Occipital lobe (tissue), 2 donors: ENCODE data around the gene OR13C9. TPM values are rescaled to one million over a fixed set of nuclear protein-coding genes. Genes with fewer than 3 reads are reported as not detected.
"Not testable (repeated sequence)": the region's sequence is repeated elsewhere in the genome, so short reads cannot be mapped to it uniquely, and the experiment has no call there.

ENCODE experiments used
- DNase-seq: peaks from one replicate; lab custom pipeline; 2025; lab: John Stamatoyannopoulos, UW
- total RNA-seq: library from RNA; depleted of rRNA; stranded (reverse); fragments of >200 nt; gene quantifications from one replicate; pipeline ENCODE4 v1.2.3, GENCODE V29; 2014

The OR13C9 gene, protein sequence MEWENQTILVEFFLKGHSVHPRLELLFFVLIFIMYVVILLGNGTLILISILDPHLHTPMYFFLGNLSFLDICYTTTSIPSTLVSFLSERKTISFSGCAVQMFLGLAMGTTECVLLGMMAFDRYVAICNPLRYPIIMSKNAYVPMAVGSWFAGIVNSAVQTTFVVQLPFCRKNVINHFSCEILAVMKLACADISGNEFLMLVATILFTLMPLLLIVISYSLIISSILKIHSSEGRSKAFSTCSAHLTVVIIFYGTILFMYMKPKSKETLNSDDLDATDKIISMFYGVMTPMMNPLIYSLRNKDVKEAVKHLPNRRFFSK
- total RNA-seq = 0.62 TPM

DNA sequence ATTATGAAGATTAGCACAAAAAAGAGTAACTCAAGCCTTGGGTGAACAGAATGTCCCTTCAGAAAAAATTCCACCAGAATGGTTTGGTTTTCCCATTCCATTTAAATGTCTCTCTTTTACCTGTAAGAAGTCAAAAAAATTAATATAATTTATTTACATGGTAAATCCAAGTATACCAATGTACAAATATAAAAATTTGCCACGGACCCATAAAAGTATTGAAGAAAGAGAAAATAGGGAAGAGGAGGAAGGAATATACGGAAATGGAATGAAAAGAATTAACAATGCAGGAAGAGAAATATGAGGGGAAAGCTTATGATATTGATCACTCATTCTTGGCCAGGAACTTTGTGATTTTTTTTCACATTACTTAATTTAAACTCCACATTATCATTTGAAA is at the start of gene OR13C9:
Gene OR13C9 (minus strand): TSS at position 101 of the 400 bp plus-strand sequence. CDS start 0 bp downstream, at position 101.
- DNase-seq = no peak

DNA sequence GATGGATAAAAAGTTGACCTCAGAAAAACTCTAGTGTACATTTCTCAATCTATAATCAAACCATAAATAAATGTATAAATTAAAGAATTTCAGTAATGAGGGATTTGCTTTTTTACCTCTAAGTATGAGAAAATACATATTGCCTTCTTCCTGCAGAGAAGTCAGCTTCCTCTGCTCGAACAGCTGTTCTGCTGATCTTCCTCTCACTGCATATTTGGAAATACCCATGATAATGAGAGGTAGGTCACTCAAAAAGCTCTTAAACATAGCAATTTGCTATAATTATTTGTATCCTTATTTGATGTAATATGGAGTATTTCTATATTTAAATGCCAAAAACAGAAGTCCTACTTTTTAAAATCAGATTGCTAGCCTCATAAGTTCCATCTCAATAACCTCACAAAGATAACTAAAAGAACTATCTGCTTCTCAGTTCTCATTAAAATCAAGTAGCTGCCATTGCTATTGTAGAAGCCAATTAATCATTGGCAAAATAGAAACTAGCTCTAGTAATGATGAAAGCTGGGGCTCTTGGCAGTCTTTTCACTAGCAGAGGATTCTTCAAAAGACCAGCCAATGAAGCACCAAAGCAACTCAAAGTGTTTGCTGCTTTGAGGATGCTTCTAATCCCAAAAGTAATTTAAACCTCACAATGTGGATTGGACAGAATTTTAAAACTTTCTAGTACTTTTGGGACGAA is 40.6 kb upstream of the OR13C9 start:
- no peak for DNase-seq

DNA sequence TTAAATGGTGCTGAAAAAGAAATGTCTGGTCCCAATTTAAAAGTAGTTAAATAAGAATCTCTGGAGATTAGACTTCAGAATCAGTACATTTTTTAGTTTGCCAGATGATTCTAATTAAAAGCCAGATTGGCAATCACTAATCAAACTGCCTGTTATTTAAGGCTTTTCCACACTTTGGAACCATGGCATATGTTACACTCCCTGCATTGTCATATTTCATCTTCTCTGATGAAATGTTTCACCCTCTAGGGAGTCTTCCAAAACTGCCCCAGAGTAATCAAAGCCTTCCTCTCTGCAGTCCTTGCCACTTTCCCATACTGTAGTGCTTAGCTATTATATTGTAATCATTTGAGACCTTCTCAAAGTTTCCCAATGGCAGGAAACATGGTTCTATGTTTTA is 17.5 kb upstream of the OR13C9 start:
- DNase-seq = no peak

DNA sequence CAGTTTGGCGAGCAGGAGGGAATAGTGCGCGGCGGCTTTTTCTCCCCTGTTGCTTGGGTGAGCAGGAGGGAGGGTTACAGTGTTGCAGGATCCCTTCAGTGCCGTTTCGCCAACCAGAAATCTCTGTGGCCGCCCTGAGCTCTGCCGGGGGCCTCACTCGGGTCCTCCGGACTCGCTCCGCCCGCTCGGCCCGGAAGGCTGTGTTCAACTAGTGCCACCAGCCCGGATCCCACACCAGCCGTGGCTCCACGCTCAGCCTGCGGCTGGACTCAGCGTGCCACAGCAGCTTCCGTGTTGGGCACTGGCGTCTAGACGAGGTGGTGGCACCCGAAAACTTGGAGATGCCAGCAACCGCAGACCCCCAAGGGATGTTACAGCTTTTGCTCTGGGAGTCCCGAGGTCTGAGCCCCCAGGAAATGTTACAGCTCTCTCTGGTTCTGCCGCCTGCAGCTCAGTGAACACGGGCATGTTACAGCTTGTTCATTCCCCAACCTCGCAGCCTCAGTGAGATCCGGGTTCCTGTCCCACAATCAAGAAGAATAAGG is 16.0 kb upstream of the OR13C9 start:
- no peak for DNase-seq

DNA sequence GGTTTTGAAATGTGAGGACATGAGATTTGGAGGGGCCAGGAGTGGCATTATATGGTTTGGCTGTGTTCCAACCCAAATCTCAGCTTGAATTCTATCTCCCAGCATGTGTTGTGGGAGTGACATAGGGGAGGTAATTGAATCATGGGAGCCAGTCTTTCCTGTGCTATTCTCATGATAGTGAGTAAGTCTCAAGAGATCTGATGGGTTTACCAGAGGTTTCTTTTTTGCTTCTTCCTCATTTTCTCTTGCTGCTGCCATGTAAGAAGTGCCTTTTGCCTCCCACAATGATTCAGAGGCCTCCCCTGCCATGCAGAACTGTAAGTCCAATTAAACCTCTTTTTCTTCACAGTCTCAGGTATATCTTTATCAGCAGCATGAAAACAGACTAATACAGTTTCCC is 8.0 kb upstream of the OR13C9 start:
- DNase-seq = not testable (repeated sequence)

DNA sequence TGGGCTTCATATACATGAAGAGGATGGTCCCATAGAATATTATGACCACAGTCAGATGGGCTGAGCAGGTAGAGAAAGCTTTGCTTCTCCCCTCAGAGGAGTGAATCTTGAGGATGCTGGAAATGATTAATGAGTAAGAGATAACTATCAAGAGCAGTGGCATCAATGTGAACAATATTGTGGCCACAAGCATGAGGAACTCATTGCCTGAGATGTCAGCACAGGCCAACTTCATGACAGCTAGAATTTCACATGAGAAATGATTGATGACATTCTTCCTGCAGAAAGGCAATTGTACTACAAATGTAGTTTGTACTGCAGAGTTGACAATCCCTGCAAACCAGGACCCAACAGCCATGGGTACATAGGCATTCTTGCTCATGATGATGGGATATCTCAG is 586 bp downstream of the OR13C9 start:
- DNase-seq = no peak

DNA sequence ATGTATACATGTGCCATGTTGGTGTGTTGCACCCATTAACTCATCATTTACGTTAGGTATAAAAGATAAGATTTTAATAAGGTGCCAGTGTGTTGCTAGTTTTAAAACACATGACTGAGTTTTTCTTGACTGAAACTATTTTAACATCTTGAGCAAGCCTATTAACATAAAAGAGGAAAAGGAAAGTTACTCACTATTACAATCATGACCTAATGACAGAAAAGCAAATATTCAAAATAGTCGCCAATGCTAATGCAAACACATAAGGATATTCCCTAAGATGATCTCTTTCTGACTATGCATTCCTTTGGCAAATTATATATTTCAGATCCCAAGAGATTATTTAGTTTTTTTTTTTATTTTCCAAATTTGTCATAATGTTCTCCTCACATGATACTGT is 6.8 kb downstream of the OR13C9 start:
- DNase-seq = no peak

DNA sequence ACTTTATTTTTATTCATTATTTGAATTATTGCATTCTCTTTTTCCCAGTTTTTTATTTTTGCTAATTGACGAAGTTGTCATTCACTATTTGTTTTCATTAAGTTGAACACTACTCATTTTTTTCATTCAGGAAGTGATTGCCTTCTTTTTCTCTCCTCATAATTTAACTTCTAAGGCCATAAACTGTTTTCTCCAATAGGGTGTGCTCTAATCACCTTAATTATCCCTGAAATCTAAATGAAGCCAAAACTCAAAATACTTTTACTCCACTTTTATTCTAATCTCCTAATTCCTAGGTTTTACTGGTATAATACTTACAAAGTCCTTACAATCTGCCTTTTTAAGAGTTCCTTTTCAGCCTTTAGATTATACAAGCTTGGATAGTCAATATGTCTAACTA is 9.7 kb downstream of the OR13C9 start:
- DNase-seq = no peak

DNA sequence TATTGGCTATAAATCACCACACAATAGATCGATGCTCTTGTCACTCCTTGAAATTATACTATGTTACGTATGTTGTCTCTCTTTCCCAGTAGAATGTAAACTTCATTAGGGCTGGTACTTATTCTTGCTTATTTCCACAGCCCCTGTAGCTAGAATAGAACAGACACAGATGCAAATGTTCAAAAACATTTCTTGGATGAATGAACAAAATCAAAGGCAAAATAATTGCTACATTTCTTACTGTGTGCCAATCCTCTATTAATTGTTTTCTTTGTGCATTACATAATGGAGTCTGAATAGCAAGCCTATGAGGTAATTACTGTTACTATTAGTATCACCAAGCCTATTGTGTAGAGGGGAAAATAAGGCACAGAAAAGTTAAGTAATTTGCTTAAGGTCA is 11.9 kb downstream of the OR13C9 start:
- no peak for DNase-seq

DNA sequence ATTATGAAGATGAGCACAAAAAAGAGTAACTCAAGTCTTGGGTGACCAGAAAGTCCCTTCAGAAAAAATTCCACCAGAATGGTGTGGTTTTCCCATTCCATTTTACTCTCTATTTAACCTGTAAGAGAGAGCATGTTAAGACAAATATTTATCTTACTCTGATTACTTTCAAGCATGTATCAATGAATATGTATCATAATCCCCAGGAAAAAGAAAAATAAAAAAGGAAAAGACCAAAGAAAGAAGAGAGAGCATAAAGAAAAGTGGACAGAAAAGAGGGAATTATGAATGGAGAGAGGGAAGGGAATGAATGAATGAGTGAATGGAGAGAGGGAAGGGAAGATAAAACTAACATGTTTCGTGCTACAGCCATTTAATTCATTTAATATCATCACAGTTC is 12.5 kb downstream of the OR13C9 start, which contains the start of gene OR13C2:
Gene OR13C2 (minus strand): TSS at position 101 of the 400 bp plus-strand sequence. CDS start 0 bp downstream, at position 101.
- not testable (repeated sequence) for DNase-seq

DNA sequence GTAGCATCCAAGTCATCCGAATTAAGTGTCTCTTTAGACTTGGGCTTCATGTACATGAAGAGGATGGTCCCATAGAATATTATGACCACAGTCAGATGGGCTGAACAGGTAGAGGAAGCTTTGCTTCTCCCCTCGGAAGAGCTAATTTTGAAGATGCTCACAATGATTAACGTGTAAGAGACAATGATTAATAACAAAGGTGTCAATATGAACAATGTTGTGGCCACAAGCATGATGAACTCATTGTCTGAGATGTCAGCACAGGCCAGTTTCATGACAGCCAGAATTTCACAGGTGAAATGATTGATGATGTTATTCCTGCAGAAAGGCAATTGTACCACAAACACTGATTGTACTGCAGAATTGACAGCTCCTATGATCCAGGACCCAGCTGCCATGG is 13.2 kb downstream of the OR13C9 start:
- DNase-seq = no peak

DNA sequence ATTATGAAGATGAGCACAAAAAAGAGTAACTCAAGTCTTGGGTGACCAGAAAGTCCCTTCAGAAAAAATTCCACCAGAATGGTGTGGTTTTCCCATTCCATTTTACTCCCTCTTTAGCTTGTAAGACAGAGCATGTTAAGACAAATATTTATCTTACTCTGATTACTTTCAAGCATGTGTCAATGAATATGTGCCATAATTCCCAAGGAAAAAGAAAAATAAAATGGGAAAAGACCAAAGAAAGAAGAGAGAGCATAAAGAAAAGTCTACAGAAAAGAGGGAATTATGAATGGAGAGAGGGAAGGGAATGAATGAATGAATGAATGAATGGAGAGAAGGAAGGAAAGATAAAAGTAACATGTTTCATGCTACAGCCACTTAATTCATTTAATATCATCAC is 18.7 kb downstream of the OR13C9 start, which contains the start of gene OR13C5:
Gene OR13C5 (minus strand): TSS at position 101 of the 400 bp plus-strand sequence. CDS start 0 bp downstream, at position 101.
- DNase-seq = not testable (repeated sequence)

DNA sequence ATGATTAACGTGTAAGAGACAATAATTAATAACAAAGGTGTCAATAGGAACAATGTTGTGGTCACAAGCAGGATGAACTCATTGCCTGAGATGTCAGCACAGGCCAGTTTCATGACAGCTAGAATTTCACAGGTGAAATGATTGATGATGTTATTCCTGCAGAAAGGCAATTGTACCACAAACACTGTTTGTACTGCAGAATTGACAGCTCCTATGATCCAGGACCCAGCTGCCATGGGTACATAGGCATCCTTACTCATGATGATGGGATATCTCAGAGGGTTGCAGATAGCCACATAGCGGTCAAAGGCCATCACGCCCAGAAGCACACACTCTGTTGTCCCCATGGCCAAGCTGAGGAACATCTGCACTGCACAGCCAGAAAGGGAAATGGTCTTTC is 19.3 kb downstream of the OR13C9 start:
- DNase-seq = not testable (repeated sequence)

DNA sequence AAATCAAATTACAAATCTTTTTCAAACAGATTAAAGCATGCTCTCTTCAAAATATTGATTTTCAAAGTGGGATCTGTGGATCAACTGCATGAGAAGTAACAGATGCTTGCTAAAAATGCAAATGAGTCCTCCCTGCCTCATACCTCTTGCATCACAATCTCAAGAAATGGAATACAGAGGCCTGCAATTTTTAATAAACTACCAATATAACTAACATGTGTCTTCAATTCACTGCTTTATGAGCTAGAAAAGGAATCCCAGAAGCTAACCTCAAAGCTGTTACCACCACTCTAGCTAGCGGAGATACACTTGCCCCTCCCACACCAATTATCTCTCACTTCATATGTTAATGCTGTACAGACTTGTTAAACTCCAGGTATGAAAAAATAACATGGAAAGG is 28.4 kb downstream of the OR13C9 start:
- DNase-seq = no peak

DNA sequence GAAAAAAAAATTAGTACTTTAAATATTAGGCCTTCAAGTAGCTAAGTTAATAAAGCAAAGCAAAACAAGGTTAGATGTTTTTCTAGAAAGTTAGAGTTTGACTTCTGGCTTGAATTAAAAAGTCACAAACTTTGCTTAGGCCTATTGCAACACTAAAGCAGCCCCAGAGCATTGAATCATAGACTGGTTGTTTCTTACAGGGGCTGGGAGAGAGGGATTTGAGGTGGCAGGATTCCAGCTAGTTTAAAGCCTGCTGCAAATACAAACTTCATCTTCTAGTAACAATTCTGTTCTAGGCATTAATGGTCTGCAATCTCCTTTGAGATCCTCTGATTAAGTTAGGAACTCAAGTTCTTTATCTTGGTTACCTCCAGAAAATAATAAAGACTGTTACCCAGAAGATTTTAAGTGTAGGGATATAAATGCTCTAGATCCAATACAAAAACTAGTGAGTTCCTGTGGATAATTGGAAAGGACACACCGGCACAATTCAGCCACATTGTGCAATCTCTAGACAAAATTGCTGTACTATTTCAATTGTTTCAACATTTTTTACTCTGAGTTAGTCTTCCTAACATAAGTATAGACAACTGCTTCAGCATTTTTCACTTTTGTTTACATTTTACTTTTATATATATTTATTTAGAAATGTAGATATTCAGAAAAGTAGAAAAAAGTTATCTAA is 31.4 kb downstream of the OR13C9 start:
- DNase-seq = no peak

DNA sequence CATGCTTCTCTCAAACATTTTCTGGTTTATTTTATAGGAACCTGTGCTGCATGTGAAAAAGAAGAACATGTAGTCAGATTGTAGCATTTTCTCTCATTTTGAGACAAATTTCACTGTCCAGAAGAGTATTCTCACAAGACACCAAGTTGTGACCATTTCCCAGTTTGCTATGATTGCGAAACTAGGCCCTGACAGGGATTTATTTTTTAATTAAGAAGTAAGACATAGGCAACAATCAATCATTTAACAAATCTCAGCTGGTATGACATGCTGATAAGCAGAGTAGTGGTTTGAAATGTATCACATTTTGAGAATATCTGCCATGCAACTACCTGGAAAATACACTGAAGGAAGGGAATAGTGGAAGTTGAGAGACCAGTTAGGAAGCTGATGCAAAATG is 37.4 kb downstream of the OR13C9 start:
- no peak for DNase-seq

DNA sequence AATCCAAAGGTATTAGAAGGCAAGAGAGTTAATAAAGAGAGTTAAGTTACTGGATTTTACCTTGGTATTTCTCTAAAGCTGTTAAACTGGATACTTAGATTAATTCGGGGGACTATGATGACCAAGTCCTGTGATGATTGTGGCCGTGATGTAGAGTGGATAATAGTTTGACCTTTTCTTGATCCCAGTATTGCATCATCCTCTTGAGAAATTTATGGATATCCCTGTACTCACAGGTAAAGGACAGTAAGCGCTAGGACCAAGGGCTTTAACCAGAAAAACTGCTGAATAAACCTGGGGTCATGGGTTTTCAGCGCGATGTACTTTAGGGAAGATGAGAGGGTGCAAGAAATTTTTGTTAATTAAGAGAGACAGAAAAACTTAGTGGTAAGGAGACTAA is 40.7 kb downstream of the OR13C9 start:
- DNase-seq = no peak

DNA sequence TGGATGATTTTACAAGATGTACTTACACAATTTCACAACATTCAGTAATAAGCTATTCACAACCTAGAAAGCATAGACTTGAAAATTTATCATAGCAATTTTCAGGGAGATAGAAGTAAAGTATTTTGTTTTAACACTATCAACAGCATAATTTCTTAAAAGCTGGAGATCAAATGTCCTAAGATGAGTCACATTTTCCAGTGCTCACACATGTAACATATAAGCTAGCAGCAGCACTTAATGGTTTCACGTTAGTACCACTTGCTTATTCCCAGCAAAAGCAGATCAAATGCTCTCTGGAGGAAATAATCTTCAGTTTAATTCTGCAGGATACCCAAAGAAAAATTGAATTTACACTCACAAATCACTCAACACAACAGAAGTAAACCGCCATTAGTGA is 42.5 kb downstream of the OR13C9 start:
- DNase-seq = no peak

DNA sequence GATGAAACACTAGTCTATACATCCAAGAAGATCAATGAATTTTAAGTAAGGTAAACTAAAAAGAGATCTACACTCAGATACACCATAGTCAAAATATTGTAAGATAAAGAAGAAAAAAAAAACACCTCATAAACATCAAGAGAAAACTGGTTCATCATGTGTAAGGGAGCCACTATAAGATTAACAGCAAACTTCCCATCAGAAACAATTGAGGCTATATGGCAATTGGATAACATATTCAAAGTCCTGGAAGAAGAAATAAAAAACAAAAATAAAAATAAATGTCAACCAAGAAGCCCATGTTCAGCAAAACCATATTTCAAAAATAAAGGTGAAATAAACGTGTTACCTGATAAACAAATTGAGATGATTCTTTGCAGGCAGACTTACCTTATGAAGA is 45.4 kb downstream of the OR13C9 start:
- DNase-seq = no peak

DNA sequence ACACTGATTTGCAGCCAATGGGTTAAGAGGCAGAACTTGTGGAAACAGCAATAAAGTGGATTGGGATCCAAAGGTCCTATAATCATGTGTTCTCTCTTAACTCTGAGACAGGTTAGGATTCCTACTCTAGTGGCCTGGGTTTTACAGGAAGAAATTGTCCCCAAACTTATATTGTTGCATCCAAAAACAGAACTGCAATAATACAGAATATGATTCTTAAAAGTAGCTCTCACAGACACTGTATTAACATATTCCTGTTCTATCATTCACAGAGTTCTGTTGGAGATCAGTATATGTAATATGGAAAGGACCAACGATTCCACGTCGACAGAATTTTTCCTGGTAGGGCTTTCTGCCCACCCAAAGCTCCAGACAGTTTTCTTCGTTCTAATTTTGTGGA is 49.1 kb downstream of the OR13C9 start, which contains the start of gene OR13C8:
Gene OR13C8 (plus strand): TSS at position 301 of the 400 bp plus-strand sequence. CDS start 0 bp downstream, at position 301.
- no peak for DNase-seq
